ENCODE results near the gene DDC.

The DDC gene

GRCh38 chr7:50605059-50605458 is 39.9 kb upstream of the DDC start:
- Histone ChIP-seq H3K4me2 (ENCODE audit: low read depth, low read length, poor library complexity, severe bottlenecking) (no peak overlapping the region), H3K4me3 (ENCODE audit: insufficient read depth, low read length, poor library complexity, severe bottlenecking) (no peak overlapping the region), H2AFZ (ENCODE audit: low read depth, low read length, severe bottlenecking) (no peak overlapping the region), H3K27me3 (ENCODE audit: low read length) (no peaks in the 10 kb centered on the region), H3F3A (ENCODE audit: insufficient read depth) (no peaks in the 10 kb centered on the region), H3K9ac (ENCODE audit: low read length) (no peak overlapping the region), H4K20me1 (ENCODE audit: low read depth, low read length) (no peaks in the 10 kb centered on the region), H3K27ac (ENCODE audit: low read depth, low read length) (no peak overlapping the region), H3K9me3 (ENCODE audit: insufficient read depth, low read length) (no peaks in the 10 kb centered on the region), H3K9me2 (replicated peaks; ENCODE audit: insufficient read depth, low read length) (no peaks in the 10 kb centered on the region), H3K36me3 (ENCODE audit: low read length) (no peaks in the 10 kb centered on the region), H3K79me2 (ENCODE audit: insufficient read depth, low read length) (no peaks in the 10 kb centered on the region)
- no peak for TF ChIP-seq EZH2phosphoT487 (conservative IDR thresholded peaks at IDR 0.05; ENCODE audit: low read length)
- no peak for TF ChIP-seq CTCF (IDR thresholded peaks at IDR 0.05; ENCODE audit: insufficient read depth, low read length, poor library complexity, severe bottlenecking)

GRCh38 chr7:50603287-50603686 is 38.1 kb upstream of the DDC start:
- TF ChIP-seq CTCF (IDR thresholded peaks at IDR 0.05; ENCODE audit: insufficient read depth, low read length, poor library complexity, severe bottlenecking) = no peak
- no peak for TF ChIP-seq EZH2phosphoT487 (conservative IDR thresholded peaks at IDR 0.05; ENCODE audit: low read length)
- H3F3A ChIP-seq (ENCODE audit: insufficient read depth) = no peaks in the 10 kb centered on the region
- no peak overlapping the region for H3K9ac ChIP-seq (ENCODE audit: low read length)
- H3K4me2 ChIP-seq (ENCODE audit: low read depth, low read length, poor library complexity, severe bottlenecking) = no peak overlapping the region
- no peaks in the 10 kb centered on the region for H3K9me2 ChIP-seq (replicated peaks; ENCODE audit: insufficient read depth, low read length)
- no peaks in the 10 kb centered on the region for H3K79me2 ChIP-seq (ENCODE audit: insufficient read depth, low read length)
- H3K9me3 ChIP-seq (ENCODE audit: insufficient read depth, low read length) = no peaks in the 10 kb centered on the region
- no peaks in the 10 kb centered on the region for H3K27me3 ChIP-seq (ENCODE audit: low read length)
- no peaks in the 10 kb centered on the region for H3K36me3 ChIP-seq (ENCODE audit: low read length)
- no peak overlapping the region for H3K4me3 ChIP-seq (ENCODE audit: insufficient read depth, low read length, poor library complexity, severe bottlenecking)
- H4K20me1 ChIP-seq (ENCODE audit: low read depth, low read length) = no peaks in the 10 kb centered on the region
- no peak overlapping the region for H3K27ac ChIP-seq (ENCODE audit: low read depth, low read length)
- no peak overlapping the region for H2AFZ ChIP-seq (ENCODE audit: low read depth, low read length, severe bottlenecking)

GRCh38 chr7:50599385-50599784 is 34.2 kb upstream of the DDC start:
- peaks cover 4% of the 10 kb centered on the region; the same call in 1 of the 2 replicates for H3K27me3 ChIP-seq (ENCODE audit: low read length)

More at GRCh38 chr7:50599385-50599784, 34.2 kb upstream of the DDC start:
- Histone ChIP-seq H3K4me3 (ENCODE audit: insufficient read depth, low read length, poor library complexity, severe bottlenecking) (no peak overlapping the region), H3F3A (ENCODE audit: insufficient read depth) (no peaks in the 10 kb centered on the region), H3K79me2 (ENCODE audit: insufficient read depth, low read length) (no peaks in the 10 kb centered on the region), H3K9me2 (replicated peaks; ENCODE audit: insufficient read depth, low read length) (no peaks in the 10 kb centered on the region), H3K27ac (ENCODE audit: low read depth, low read length) (no peak overlapping the region), H3K36me3 (ENCODE audit: low read length) (no peaks in the 10 kb centered on the region), H3K9ac (ENCODE audit: low read length) (no peak overlapping the region), H4K20me1 (ENCODE audit: low read depth, low read length) (no peaks in the 10 kb centered on the region), H3K9me3 (ENCODE audit: insufficient read depth, low read length) (no peaks in the 10 kb centered on the region), H2AFZ (ENCODE audit: low read depth, low read length, severe bottlenecking) (no peak overlapping the region), H3K4me2 (ENCODE audit: low read depth, low read length, poor library complexity, severe bottlenecking) (no peak overlapping the region)
- TF ChIP-seq CTCF (IDR thresholded peaks at IDR 0.05; ENCODE audit: insufficient read depth, low read length, poor library complexity, severe bottlenecking) = no peak
